Neural cell (in vitro differentiated cells): Measurements from ENCODE around the gene PALD1.

Source experiments
- CTCF ChIP-seq: fragments of 450-650 bp; IDR thresholded peaks from 2 replicates; pipeline ENCODE4 v1.5.1; 2014; ENCODE audit warnings: antibody characterized with exemption, mild to moderate bottlenecking, moderate library complexity; ENCODE audit not compliant: poor library complexity, severe bottlenecking
- EP300 ChIP-seq: fragments of 450-650 bp; conservative IDR thresholded peaks from 2 replicates; pipeline ENCODE4 v1.6.1; 2014; ENCODE audit warnings: antibody characterized with exemption, mild to moderate bottlenecking, moderate library complexity; ENCODE audit not compliant: poor library complexity, severe bottlenecking
- EZH2 ChIP-seq: fragments of 200-600, 300-800 bp; shearing (Covaris generic), sonication (generic); IDR thresholded peaks from 2 replicates; pipeline ENCODE4 v1.6.1; 2014; ENCODE audit warnings: antibody characterized with exemption, low read length, borderline replicate concordance, mild to moderate bottlenecking; ENCODE audit not compliant: insufficient read depth, poor library complexity, severe bottlenecking
- MXI1 ChIP-seq: fragments of 450-650 bp; conservative IDR thresholded peaks from 2 replicates; pipeline ENCODE4 v1.6.1; 2014; ENCODE audit warnings: antibody characterized with exemption, mild to moderate bottlenecking; ENCODE audit not compliant: poor library complexity, severe bottlenecking
- POLR2AphosphoS5 ChIP-seq: IDR thresholded peaks from 2 replicates; pipeline ENCODE4 v1.6.1; 2012
- RAD21 ChIP-seq: fragments of 450-650 bp; conservative IDR thresholded peaks from 2 replicates; pipeline ENCODE4 v1.6.1; 2014; ENCODE audit warnings: antibody characterized with exemption, mild to moderate bottlenecking, moderate library complexity

GRCh38 chr10:70571636-70572439 lies 93.3 kb downstream of the PALD1 start:
- no peak for TF ChIP-seq RAD21
- TF ChIP-seq POLR2AphosphoS5, result no peak
- no peak for TF ChIP-seq CTCF
- TF ChIP-seq MXI1, result no peak
- TF ChIP-seq EZH2, result no peak
- no peak for TF ChIP-seq EP300
